ENCODE data around the gene ITGAE.

- TF ChIP-seq CTCF (IDR thresholded peaks at IDR 0.05): no peak
- TF ChIP-seq POLR2AphosphoS5 (IDR thresholded peaks at IDR 0.05; ENCODE audit: low read depth, low read length): no peak
- no peak for TF ChIP-seq TCF7L2 (IDR thresholded peaks at IDR 0.05; ENCODE audit: low read depth, low read length)
- no peak for TF ChIP-seq SIN3A (IDR thresholded peaks at IDR 0.05; ENCODE audit: borderline replicate concordance, insufficient read depth, low read depth, low read length)
Observed at GRCh38 chr17:3782751-3783150, 18.2 kb downstream of the ITGAE start.

Data from Panc1 (cell line).